GM21723 (cell line): ENCODE data around the gene STPG4.
"Not testable (repeated sequence)": the region's sequence is repeated elsewhere in the genome, so short reads cannot be mapped to it uniquely, and the experiment has no call there.

Source experiments
- ATAC-seq: cut with Tn5 transposase; IDR thresholded peaks from one replicate; pipeline ENCODE4 v1.9.1; 2021; ENCODE audit warnings: mild to moderate bottlenecking, moderate library complexity; ENCODE audit not compliant: unreplicated experiment

STPG4 gene

DNA sequence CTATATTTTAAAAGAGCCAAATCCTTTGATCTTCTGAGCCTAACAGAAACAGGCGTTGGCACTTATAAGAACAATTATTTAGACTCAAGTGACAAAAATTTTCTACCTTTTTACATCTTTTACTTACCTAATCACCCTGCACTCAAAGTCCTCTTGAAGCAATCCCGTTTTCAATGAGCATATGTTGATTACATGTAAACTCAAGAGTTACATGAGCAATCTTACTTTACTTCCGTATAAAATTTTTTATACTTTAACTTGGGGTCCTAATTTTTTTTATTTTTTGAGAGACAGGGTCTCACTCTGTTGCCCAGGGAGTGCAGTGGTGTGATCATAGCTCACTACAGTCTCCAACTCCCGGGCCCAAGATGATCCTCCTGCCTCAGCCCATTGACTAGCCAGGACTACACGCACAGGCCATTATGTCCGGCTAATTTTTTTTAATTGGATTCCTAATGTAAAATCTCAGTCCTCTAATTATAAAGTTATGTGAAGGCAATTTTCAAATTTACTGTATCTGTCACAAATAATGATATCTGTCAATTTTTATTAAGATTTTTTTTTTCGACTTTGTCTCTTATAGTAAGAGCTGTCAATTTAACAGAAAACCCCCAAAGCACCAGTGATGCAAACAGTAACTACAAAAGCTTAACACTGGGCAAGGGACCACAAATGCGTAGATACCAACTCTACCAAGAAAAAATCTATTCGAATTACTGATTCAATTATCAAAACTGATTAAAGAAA is 19.1 kb upstream of the STPG4 start:
- no peak for ATAC-seq

- ATAC-seq = no peak
Observed at GRCh38 chr2:47172922-47173695, 18.0 kb upstream of the STPG4 start.

- ATAC-seq = no peak
Observed at GRCh38 chr2:47172156-47172921, 17.2 kb upstream of the STPG4 start.

DNA sequence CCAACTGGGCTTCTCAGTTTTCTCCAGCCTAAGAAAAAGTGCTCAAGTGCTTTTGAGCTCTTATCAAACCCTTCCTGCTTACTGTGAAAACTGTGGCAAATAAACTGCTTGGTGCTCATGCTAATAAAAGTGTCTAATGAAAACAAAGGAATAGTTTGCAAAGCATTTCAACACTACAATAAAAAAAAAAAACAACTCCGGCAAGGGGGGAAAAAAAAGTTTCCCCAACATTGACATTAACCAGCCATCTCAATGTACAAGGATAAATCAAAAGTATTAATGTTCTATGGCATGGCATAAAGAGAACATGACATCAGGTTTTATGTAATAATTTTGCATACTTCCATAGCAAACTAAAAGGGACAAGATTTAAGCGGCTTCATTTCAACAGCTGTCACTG is 14.7 kb upstream of the STPG4 start:
- ATAC-seq = no peak

DNA sequence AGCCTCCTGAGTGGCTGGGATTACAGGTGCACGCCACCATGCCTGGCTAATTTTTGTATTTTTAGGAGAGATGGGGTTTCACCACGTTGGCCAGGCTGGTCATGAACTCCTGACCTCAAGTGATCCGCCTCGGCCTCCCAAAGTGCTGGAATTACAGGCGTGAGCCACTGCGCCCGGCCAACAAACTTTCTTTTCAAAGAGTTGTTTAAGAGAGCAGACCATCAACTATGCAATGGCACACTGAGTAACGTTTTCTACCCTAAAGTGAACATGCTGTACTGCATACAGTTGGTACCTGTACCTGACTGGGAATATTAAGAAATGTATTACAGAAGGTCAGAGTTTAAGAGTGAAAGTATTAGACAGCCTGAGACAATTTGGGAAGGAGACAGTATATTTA is 13.8 kb upstream of the STPG4 start:
- ATAC-seq = not testable (repeated sequence)

- no peak for ATAC-seq
Observed at GRCh38 chr2:47167149-47167548, 12.0 kb upstream of the STPG4 start.

DNA sequence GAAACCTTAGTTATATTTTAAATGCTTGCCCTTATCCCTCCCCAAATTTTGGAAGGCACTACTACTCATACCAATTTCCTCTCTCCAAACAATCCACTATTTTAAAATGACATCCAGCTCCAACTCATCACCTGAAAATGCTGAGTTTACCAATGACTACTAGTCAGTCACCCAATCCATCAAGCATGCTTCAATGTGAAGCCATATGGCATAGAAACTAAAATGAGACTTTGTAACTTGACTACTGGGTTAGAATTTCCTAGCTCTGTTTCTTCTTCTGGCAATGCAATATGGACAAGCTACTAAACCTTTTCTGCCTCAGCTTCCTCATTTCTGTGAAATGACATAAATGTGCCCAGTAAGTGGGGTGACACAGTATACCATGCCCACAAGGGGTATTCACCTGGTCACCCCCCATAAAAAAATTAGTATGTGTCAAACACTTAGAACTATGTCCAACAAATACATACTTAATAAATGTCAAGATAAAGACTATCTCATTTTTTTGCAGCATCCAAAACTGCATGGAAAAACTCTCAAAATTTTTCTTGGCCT is 10.0 kb upstream of the STPG4 start:
- ATAC-seq = no peak

DNA sequence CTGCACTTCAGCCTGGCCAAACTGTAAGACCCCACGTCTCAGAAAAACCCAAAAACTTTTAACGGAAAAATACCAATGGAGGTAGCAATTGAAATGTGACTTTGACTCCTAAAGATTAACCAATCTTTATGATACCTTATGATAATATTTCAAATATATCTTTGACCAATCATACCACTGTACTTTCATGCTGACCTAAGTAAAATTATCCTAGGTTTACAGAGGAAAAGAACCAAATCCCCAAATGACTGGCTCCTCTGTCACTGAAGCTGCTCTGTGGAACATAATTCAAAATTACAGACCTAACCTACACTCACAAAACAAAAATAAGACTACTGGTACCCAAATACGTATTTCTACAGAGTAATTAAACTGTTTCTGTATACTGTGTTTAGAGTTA is 7.7 kb upstream of the STPG4 start:
- ATAC-seq = no peak

- no peak for ATAC-seq
Observed at GRCh38 chr2:47161475-47161874, 6.4 kb upstream of the STPG4 start.

GRCh38 chr2:47160660-47161059 is 5.6 kb upstream of the STPG4 start:
- no peak for ATAC-seq

- ATAC-seq = no peak
Observed at GRCh38 chr2:47160211-47160610, 5.1 kb upstream of the STPG4 start.

- ATAC-seq = no peak
Observed at GRCh38 chr2:47159627-47160026, 4.5 kb upstream of the STPG4 start.

DNA sequence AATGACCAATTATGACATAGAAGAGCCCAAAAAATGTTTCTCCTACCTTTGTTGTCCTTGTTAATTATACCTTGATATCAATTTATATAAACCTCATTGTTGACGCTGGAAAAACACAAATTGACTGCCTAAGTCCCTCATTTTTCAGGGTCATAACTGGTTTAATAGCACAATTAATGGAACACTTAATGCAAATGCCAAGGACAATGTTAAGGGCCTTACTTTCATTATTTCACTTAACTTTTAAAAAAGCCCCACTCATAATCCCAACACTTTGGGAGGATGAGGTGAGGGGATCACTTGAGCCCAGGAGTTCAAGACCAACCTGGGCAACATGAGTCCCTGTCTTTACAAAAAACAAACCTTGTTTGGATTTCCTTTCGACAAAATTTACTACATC is 3.5 kb upstream of the STPG4 start:
- ATAC-seq = no peak

DNA sequence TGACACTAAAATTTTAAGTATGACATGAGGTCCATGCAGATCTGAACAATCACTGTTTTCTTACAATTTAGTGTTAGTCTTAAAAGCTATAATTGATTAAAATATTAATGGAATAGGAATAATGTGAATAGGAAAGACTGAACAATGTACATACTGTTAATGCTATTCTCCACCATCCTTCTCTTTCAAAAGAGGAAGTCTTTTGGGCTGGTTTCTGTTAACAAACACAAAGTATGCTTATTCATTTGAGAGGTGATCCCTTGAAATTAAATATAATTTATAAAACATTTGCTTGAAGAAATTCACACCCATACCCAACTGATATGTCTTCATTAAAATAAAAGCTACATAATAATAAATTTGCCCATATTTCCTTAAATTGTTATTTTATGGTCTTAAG is 2.3 kb downstream of the STPG4 start:
- no peak for ATAC-seq

GRCh38 chr2:47150175-47150574 is 4.9 kb downstream of the STPG4 start:
- no peak for ATAC-seq

DNA sequence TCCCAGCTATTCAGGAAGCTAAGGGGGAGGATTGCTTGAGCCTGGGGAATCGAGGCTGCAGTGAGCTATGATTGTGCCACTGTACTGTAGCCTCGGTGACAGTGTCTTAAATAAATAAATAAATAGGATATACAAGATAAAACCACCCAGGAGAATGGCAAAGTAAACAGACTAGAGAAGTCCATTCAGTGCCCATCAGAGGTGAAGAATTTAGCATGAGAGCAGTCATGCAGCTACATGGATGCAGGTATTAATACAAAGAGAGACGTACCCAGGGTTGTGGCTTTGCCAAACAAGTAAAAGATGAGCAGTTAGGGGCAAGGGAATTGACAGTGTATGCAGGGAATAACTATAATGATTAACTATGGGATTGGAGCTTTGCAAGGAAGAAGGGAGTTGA is 8.1 kb downstream of the STPG4 start:
- ATAC-seq = no peak

- ATAC-seq = no peak
Observed at GRCh38 chr2:47145466-47145865, 9.6 kb downstream of the STPG4 start.

- ATAC-seq = no peak
Observed at GRCh38 chr2:47141520-47141919, 13.6 kb downstream of the STPG4 start.

DNA sequence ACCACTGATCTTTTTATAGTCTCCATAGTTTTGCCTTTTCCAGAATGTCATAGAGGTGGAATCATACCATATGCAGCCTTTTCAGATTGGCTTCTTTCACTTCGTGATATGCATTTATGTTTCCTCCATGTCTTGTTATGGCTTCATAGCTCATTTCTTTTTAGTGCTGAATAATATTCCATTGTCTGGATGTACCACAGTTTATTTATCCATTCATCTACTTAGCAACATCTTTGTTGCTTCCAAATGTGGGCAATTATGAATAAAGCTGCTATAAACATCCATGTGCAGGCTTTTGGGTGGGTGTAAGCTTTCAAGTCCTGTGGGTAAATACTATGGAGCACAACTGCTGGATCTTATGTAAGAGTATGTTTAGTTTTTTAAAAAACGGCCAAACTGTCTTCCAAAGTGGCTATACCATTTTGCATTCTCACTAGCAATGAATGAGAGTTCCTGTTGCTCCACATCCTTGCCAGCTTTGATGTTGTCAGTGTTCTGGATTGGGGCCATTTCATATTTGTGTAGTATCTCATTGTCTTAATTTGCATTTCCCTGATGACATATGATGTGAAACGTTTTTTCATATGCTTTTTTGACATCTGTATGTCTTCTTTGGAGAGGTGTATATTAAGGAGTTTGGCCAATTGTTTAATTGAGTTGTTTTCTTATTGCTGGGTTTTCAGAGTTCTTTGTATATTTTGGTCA is 20.6 kb downstream of the STPG4 start:
- no peak for ATAC-seq

- ATAC-seq = no peak
Observed at GRCh38 chr2:47133046-47133445, 22.1 kb downstream of the STPG4 start.

GRCh38 chr2:47129191-47129706 is 25.9 kb downstream of the STPG4 start:
- ATAC-seq = no peak
